ENCODE data around the gene FAM98C.

The FAM98C gene

GRCh38 chr19:38429055-38429810 lies 26.3 kb downstream of the FAM98C start:
- DNase-seq, result peak; percentile 54

GRCh38 chr19:38429811-38430156 lies 26.9 kb downstream of the FAM98C start:
- DNase-seq, result no peak

GRCh38 chr19:38430931-38431330 lies 28.0 kb downstream of the FAM98C start:
- no peak for DNase-seq

- peak; percentile 66 for DNase-seq
Measured at GRCh38 chr19:38433268-38433733, 30.4 kb downstream of the FAM98C start, which contains the start of gene RYR1. Gene RYR1, plus strand, starts transcription at chr19:38433691. Its CDS starts 139 bp downstream, at chr19:38433830.

GRCh38 chr19:38434549-38435051 lies 31.7 kb downstream of the FAM98C start:
- no peak for DNase-seq

GRCh38 chr19:38437295-38437694 lies 34.4 kb downstream of the FAM98C start:
- no peak for DNase-seq

GRCh38 chr19:38437917-38438316 lies 35.0 kb downstream of the FAM98C start:
- no peak for DNase-seq

GRCh38 chr19:38440592-38440991 lies 37.7 kb downstream of the FAM98C start:
- DNase-seq, result no peak

GRCh38 chr19:38441657-38442348 lies 38.9 kb downstream of the FAM98C start:
- no peak for DNase-seq

GRCh38 chr19:38442736-38443135 lies 39.8 kb downstream of the FAM98C start:
- DNase-seq, result no peak

- DNase-seq, result no peak
Measured at GRCh38 chr19:38443458-38443999, 40.6 kb downstream of the FAM98C start.

GRCh38 chr19:38444026-38444425 lies 41.1 kb downstream of the FAM98C start:
- no peak for DNase-seq

GRCh38 chr19:38445362-38445761 lies 42.5 kb downstream of the FAM98C start:
- no peak for DNase-seq

- DNase-seq, result no peak
Measured at GRCh38 chr19:38448225-38448624, 45.3 kb downstream of the FAM98C start.

GRCh38 chr19:38449518-38449917 lies 46.6 kb downstream of the FAM98C start:
- DNase-seq, result no peak

GRCh38 chr19:38451036-38451435 lies 48.1 kb downstream of the FAM98C start:
- no peak for DNase-seq

- DNase-seq, result no peak
Measured at GRCh38 chr19:38451629-38452028, 48.7 kb downstream of the FAM98C start.

- DNase-seq, result peak; percentile 14
Measured at GRCh38 chr19:38452430-38453366, 49.8 kb downstream of the FAM98C start.

- DNase-seq, result no peak
Measured at GRCh38 chr19:38453596-38453995, 50.7 kb downstream of the FAM98C start.

GRCh38 chr19:38455031-38455430 lies 52.1 kb downstream of the FAM98C start:
- no peak for DNase-seq

- no peak for DNase-seq
Measured at GRCh38 chr19:38457202-38457601, 54.3 kb downstream of the FAM98C start.

- no peak for DNase-seq
Measured at GRCh38 chr19:38457690-38458405, 55.0 kb downstream of the FAM98C start.

All from stimulated activated CD4-positive, alpha-beta T cell treated with anti-CD3 and anti-CD28 coated beads, Interleukin-4, amount 100 ng/mL, for 24 hours (primary cell).